Right ventricle myocardium inferior (tissue), 1 donor: Measurements from ENCODE around the gene C2CD5. TPM values are rescaled to one million over a fixed set of nuclear protein-coding genes. Genes with fewer than 3 reads are reported as not detected.

ENCODE experiments used
- ATAC-seq: fragments of 200-7000 bp; cut with Tn5 transposase; one replicate; pipeline ENCODE4 v1.9.1; 2020; ENCODE audit warnings: mild to moderate bottlenecking, moderate library complexity
- DNase-seq: peaks from one replicate; pipeline ENCODE4 v3.0.0; 2021; ENCODE audit errors: missing footprints
- intact Hi-C: fragments of 100-400 bp; cut with DNase I; formaldehyde crosslinking; loops from one replicate; pipeline ENCODE4 v1.11.0; 2022
- total RNA-seq: library from RNA; stranded (reverse); fragmentation: NEBNext Ultra II Directional; extraction: Animal tissue kit (Norgen Biotek cat#: 25700); gene quantifications from one replicate; pipeline ENCODE4 v1.2.1, GENCODE V29; 2021
- donor health status: DM: no; HTN: yes; CAD: no; lungs with severe emphysema.

The C2CD5 gene
- total RNA-seq, 1 donor from 2014 or later: 22.0 TPM

DNA sequence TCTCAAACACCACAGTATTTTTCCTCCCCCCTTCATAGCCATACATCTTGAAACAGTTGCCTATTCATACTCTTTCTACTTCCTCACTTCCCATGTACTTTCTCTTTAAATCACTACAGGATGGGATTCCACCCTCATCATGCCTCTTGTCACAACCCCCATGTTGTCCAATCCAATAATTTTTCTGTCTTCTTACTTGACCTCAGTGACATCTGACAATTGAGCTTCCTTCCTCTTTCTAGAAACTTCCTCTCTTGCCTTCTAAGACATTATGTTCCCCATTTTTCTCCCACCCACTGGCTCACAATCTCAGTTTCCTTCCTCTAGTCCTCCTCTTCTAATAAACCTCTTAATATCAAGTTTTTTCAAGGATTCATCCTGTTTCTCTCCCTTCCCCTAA is 5.3 kb downstream of the C2CD5 start:
- intact Hi-C loops: no loop called here
- ATAC-seq (peak; percentile 11), DNase-seq (no peak)

DNA sequence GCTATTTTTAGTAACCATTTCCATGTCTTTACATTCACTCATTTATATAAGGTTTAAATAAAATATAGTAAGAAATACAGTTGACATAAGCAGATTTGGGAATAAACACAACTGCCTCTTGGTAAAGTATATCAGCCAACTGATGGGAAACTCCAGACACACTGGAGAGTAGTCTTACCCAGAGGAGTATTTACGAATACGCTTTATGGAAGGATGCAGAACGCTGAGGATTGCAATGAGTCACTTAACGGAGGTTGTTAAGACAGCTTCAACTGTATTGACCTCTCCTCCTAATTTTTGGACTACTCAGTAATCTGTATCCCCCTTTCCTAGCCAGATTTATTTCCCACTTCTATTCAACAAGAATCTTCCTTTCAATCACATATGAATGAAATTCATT is 6.0 kb downstream of the C2CD5 start:
- intact Hi-C loops: no loop called here
- DNase-seq (no peak), ATAC-seq (no peak)

- no peak for DNase-seq
- ATAC-seq: no peak
- intact Hi-C loops: no loop called here
Observed at GRCh38 chr12:22536971-22537544, 7.3 kb downstream of the C2CD5 start.

- DNase-seq: no peak
- no peak for ATAC-seq
- intact Hi-C loops: no loop called here
Observed at GRCh38 chr12:22536346-22536945, 7.9 kb downstream of the C2CD5 start.

- no peak for DNase-seq
- no peak for ATAC-seq
- intact Hi-C loops: no loop called here
Observed at GRCh38 chr12:22535478-22535877, 8.9 kb downstream of the C2CD5 start.

- DNase-seq (no peak), ATAC-seq (no peak)
- intact Hi-C loops: no loop called here
Observed at GRCh38 chr12:22535038-22535437, 9.3 kb downstream of the C2CD5 start.

- no peak for DNase-seq
- ATAC-seq: no peak
- intact Hi-C loops: no loop called here
Observed at GRCh38 chr12:22533155-22533554, 11.2 kb downstream of the C2CD5 start.

- intact Hi-C loops: no loop called here
- ATAC-seq: peak; percentile 34
- DNase-seq: no peak
Observed at GRCh38 chr12:22532317-22532716, 12.0 kb downstream of the C2CD5 start.

- ATAC-seq: no peak
- intact Hi-C loops: no loop called here
- DNase-seq: no peak
Observed at GRCh38 chr12:22531205-22531604, 13.1 kb downstream of the C2CD5 start.

DNA sequence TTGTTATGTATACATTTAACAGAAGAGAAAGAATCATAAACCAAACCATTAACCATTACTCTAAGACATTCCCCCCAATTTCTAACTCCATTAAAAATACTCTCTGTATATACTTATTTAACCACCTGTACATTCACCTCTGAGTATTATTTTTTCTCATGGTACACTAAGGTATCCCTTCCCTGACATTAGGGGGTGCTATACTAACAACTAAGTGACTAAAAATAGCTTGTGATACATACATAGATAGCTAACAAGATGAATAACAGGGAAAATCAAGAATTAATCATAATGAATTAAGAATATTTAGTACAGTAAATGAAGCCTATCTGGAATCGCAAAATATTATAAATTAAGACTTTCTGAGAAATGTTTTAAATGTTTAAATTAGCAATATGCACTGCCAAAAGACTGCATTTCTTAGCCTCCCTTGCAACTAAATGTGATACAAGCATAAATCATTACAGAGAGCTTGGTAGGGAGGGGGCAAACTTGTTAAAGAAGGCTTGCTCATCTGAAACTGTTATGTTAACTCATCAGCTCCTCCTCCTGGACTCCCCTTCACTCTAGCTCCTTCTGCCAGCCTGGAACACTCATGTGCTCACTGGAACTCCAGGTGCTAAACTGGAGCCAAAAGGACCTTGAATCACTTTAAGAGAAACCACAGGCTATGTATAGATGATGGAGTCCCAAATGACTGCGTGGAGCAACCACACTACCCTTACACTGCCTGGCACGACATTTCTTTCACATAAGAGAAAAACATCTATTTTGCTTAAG is 14.9 kb downstream of the C2CD5 start:
- ATAC-seq (no peak), DNase-seq (no peak)
- intact Hi-C loops: no loop called here

- intact Hi-C loops: no loop called here
- ATAC-seq (no peak), DNase-seq (no peak)
Observed at GRCh38 chr12:22527999-22528398, 16.3 kb downstream of the C2CD5 start.

DNA sequence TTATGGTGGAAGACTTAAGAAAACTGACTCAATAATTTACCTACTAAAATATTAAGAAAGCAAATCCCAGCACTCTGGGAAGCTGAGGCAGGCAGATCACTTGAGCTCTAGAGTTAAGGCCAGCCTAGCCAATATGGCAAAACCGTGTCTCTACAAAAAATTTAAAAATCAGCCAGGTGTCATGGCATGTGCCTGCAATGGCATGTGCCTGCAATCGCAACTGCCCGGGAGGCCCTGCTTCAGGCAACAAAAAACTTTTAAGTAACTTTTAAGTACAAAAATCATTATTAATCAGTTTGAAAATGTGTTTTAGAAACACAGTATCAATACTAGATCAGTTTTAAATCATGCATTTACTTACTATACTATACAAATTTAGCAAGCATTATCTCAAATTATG is 17.5 kb downstream of the C2CD5 start:
- ATAC-seq: no peak
- DNase-seq: no peak
- intact Hi-C loops: no loop called here

DNA sequence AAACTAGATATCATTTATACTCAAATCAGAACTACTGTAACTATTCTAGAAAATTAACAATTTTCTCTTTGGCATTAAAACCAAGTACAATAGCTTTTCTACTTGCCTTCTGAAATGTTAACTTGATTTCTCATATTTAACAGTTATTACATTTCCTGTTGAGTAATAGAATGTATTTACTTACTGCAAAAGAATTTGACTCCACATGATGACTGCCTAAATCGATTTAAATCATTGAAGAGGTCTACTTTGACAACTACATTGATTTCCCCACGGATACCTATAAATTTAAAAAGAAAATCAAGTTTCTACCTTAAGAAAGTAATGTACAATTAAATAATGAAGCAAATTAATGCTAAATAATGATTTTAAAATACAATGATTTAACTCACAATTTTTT is 18.9 kb downstream of the C2CD5 start:
- intact Hi-C loops: no loop called here
- ATAC-seq (no peak), DNase-seq (no peak)

DNA sequence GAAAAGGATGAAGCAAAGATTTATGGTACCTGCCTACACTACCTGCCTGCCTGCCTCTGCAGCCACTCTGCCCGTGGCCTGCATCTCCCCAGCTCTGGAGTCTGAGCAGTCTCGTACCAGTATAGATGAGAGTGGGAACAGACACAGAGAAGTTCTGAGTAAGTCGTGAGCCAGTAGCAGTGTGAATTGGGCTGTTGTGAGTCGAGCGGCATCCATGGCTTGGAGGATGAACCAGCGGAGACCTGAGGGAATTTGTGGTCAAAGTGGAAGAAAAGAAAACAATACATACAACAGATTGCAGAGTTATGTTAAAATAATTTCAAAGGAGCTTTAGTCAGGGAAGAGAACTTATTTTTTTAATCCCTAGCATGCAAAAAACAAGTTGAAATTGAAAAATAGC is 25.3 kb downstream of the C2CD5 start:
- ATAC-seq (no peak), DNase-seq (no peak)
- intact Hi-C loops: no loop called here

GRCh38 chr12:22518060-22518719 is 26.2 kb downstream of the C2CD5 start:
- no peak for ATAC-seq
- intact Hi-C loops: no loop called here
- no peak for DNase-seq

- DNase-seq (no peak), ATAC-seq (no peak)
- intact Hi-C loops: no loop called here
Observed at GRCh38 chr12:22514875-22515274, 29.5 kb downstream of the C2CD5 start.

- DNase-seq: no peak
- intact Hi-C loops: no loop called here
Observed at GRCh38 chr12:22505826-22506225, 38.5 kb downstream of the C2CD5 start.

DNA sequence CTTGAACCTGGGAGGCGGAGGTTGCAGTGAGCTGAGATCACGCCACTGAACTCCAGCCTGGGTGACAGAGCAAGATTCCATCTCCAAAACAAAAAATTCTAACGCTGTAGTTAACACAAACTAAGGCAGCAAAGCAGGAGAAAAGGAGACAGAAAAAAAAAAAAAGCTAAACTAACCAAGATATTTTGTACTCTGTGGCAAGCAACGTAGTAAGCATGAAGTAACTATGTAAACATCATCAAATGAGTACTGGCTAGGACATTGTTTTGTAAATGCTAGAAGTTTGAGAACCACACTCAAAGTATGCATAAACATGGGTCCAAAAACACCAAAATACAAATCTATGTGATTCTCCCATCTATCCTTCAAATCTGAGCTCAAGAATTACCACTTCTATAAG is 44.2 kb downstream of the C2CD5 start:
- intact Hi-C loops: no loop called here
- ATAC-seq: no peak
- no peak for DNase-seq

More at GRCh38 chr12:22505826-22506225, 38.5 kb downstream of the C2CD5 start:
- no peak for ATAC-seq

DNA sequence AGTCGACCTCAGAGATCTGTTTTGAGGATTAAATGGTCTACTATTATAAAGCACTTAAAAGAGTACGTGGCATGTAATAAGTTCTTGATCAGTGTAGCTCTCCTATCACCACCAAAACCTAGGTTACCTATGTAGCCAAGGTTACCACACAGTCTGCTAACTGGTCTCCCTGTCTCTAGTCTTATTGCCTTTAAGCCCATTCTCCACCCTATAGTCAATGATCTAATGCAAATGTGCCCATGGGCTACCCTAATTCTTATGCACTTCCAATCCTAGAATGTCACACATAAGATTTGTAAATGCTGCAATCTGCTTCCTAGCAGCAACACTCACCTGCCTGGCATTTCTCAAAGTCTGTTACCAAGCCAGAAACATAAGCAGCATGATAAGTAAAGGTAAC is 44.9 kb downstream of the C2CD5 start:
- ATAC-seq (no peak), DNase-seq (no peak)
- intact Hi-C loops: no loop called here

- no peak for DNase-seq
- intact Hi-C loops: no loop called here
- no peak for ATAC-seq
Observed at GRCh38 chr12:22494319-22494718, 50.0 kb downstream of the C2CD5 start.
